ACHN (cell line): ENCODE measurements around the gene C1QTNF3.
"Not testable (repeated sequence)": the region's sequence is repeated elsewhere in the genome, so short reads cannot be mapped to it uniquely, and the experiment has no call there.

Experiments
- DNase-seq: peaks from one replicate; pipeline ENCODE4 v3.0.0-alpha.2; 2015
- in situ Hi-C: cut with HindIII; loops from 2 replicates; pipeline ENCODE4 v1.10.0; 2017; ENCODE audit warnings: low sequenced_read_pairs, low pct_ligation_motif_present, low pct_unique_long_range_greater_than_20kb

The C1QTNF3 gene

GRCh38 chr5:34031117-34031516 lies 11.9 kb downstream of the C1QTNF3 start:
- in situ Hi-C loops, result no loop called here
- DNase-seq, result no peak

- DNase-seq, in situ Hi-C loops: not testable (repeated sequence)
Measured at GRCh38 chr5:34030585-34030984, 12.4 kb downstream of the C1QTNF3 start.

DNA sequence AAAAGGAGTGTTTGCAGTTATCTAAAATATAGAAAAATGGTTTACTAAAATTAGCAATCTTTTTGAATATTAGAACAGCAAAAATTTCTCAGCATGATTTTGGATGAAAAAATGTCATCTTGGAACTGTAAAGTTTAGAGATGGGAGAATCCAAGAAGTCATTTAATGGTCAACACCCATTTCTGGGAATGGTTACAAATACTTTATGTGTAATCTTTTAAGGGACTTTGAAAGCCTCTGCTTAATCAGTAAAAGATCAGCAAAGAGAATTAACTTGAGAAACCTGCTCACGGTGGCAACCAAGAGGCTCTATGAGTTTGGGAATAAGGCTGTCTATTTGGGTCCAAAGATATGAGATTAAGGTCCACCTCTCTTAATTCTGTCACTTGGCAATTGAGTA lies 13.0 kb downstream of the C1QTNF3 start:
- peak; percentile 41 for DNase-seq
- in situ Hi-C loops, result no loop called here

- in situ Hi-C loops, result no loop called here
- no peak for DNase-seq
Measured at GRCh38 chr5:34028349-34028748, 14.7 kb downstream of the C1QTNF3 start.

DNA sequence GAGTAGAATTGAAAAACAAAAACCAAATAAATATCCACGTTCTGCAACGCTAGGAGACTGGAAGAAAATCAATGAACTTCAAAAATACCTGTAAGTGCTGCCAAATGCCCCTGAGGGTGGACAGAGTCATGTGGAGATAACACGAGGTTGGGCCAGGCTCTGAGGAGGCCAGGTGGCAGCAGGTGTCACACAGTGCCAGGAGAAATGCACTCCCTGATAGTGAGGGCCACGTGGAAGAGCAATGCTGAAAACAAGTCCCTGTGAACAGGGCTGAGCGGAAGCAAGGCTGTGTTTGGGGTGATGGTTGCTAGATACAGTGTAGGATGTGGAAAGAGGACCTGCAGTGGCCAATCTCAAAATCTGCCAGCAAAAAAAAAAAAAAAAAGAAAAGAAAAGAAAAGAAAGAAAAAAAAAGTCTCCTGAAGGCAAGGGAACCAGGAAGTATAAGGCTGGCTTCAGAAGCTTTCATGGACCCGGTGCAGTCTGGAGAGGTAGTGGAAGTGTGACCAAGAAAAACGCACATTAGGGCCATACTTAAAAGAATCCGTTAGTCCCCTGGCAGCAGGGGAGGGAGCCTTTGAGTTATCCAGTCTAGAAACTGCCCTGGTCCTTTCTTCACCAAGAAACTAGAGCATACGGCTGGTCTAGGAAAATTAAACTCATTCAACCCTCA lies 16.8 kb downstream of the C1QTNF3 start:
- in situ Hi-C loops, result no loop called here
- no peak for DNase-seq

DNA sequence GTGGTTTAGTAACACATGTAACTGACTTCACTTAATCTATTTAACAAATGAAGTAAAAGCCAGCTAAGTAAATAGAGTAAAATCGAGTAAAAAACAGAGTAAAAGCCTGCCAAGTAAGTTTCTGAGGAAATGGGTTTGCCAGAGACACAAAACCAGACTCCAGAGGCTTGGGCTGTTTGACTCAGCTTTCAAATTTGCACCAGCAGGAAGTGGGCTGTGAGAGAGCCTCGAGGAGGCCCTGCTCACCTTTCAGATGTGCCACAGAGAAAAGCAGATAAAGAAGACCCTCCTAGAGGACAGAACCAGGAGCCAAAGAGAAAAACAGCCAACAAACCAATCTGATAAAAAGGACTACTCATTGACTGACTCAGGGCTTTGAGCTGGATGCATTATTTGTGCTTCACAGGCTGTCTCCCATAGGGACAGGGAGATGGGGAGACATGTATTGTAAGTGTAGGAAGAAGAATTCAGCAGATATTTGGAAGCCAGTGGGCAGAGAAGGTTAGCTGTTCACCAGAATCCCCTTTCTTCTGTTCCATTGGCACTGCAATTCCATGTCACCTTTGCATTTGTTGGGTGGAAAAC lies 20.8 kb downstream of the C1QTNF3 start:
- in situ Hi-C loops, result no loop called here
- no peak for DNase-seq

DNA sequence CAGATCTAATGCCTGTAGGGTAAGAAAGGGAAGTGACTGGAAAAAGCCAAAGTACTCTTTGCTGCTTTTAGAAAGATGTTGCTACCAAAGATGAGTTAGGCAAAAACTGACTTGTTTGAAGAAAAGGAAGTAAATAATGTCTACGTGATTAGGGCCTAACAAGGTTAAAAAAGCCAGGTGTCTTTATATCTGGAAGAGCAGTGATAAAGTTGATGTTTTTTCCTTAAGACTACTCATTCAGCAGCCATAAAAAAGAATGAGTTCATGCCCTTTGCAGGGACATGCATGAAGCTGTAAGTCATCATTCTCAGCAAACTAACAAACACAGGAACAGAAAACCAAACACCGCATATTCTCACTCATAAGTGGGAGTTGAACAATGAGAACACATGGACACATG lies 21.7 kb downstream of the C1QTNF3 start:
- in situ Hi-C loops, result no loop called here

GRCh38 chr5:34020726-34021125 lies 22.3 kb downstream of the C1QTNF3 start:
- DNase-seq, result no peak
- in situ Hi-C loops, result no loop called here

More for the DNA sequence above, 21.7 kb downstream of the C1QTNF3 start:
- DNase-seq, result no peak

DNA sequence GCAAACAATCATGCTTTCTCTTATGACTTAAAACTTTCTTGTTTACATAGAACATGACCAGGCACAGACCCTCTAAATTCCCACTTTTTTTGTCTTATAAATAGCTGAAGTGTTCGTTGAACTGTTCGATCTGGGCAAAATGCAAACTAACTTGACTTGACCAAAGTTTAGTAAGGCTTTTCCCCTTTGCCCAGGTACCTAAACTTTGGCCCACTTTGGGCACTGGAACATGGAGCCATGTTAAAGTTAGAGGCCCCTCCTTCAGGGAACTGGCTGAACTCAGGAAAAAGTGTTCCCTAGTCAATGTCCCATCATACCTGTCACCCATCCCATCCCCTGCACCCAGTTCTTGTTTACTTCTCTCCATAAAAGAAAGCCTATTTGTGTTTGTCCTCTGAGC lies 25.8 kb downstream of the C1QTNF3 start:
- in situ Hi-C loops, result no loop called here
- DNase-seq, result no peak

DNA sequence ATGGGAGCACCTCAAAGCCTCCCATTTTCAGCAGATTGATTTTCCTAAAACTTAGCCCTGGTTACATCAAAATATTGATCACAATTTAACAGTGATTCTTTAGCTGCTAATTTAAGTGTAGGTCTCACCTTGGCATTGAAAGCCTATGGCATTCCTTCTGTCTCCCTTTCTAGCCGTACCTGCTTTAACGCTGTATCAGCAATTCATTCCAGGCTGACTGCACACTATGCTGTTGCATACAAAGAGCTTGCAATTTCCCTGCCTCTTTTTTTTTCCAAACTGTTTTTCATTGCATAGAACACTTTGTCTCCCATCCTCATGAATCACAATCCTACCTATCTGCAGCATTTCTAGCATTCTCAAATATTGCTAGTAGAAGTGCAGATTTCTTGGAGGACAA lies 26.3 kb downstream of the C1QTNF3 start:
- in situ Hi-C loops, result no loop called here

GRCh38 chr5:34016222-34016621 lies 26.8 kb downstream of the C1QTNF3 start:
- in situ Hi-C loops, result no loop called here
- DNase-seq, result no peak

More for the DNA sequence above, 26.3 kb downstream of the C1QTNF3 start:
- no peak for DNase-seq

- no peak for DNase-seq
- in situ Hi-C loops, result no loop called here
Measured at GRCh38 chr5:34015120-34015822, 27.7 kb downstream of the C1QTNF3 start.

GRCh38 chr5:34014626-34015025 lies 28.4 kb downstream of the C1QTNF3 start:
- no peak for DNase-seq
- in situ Hi-C loops, result no loop called here

GRCh38 chr5:34013547-34013946 lies 29.5 kb downstream of the C1QTNF3 start:
- in situ Hi-C loops, result no loop called here
- DNase-seq, result no peak

- no peak for DNase-seq
- in situ Hi-C loops, result no loop called here
Measured at GRCh38 chr5:34012791-34013190, 30.2 kb downstream of the C1QTNF3 start.

- no peak for DNase-seq
- in situ Hi-C loops, result no loop called here
Measured at GRCh38 chr5:34011536-34011935, 31.5 kb downstream of the C1QTNF3 start.

GRCh38 chr5:34010146-34010545 lies 32.9 kb downstream of the C1QTNF3 start:
- in situ Hi-C loops, DNase-seq: not testable (repeated sequence)

DNA sequence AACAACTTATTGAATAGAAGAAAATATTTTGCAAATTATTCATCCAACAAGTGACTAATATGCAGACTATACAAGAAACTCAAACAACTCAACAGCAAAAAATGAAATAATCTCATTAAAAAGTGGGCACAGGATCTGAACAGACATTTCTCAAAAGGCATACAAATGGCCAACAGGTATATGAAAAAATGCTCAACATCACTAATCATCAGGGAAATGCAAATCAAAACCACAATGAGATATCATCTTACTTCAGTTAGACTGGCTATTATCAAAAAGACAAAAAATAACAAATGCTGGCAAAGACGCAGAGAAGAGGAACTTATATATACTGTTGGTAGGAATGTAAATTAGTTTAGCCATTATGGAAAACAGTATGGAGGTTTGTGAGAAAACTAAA lies 33.4 kb downstream of the C1QTNF3 start:
- in situ Hi-C loops, result no loop called here

DNA sequence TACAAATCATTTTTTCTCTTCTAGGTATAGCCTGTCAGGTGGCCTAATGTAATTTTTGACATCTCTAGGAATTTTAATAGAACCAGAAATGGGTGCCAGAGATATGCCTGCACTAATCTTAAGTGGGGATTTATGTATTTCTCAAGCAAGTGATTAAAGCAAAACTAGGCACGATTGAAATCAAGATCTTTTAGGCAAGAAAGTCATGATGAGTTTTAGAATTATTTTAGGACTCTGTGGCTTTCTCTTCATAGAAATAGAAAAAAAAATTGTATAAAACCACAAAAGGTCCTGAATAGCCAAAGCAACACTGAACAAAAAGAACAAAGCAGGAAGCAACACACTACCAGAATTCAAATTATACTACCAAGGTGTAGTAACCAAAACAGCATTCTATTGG lies 34.2 kb downstream of the C1QTNF3 start:
- DNase-seq, result no peak
- in situ Hi-C loops, result no loop called here

More for the DNA sequence above, 33.4 kb downstream of the C1QTNF3 start:
- DNase-seq, result no peak
